ENCODE results near the gene EIF3I. TPM values are rescaled to one million over a fixed set of nuclear protein-coding genes. Genes with fewer than 3 reads are reported as not detected.
A peak's percentile ranks its signal among the peaks of the same experiment; 100 is the strongest.

EIF3I gene
- total RNA-seq, 1 donor from 2014 or later: 131 TPM

GRCh38 chr1:32223683-32224082 lies 1.5 kb downstream of the EIF3I start:
- peaks cover 23% of the 10 kb centered on the region for H3K36me3 Mint-ChIP-seq (ENCODE audit: low read depth)
- H3K9me3 Mint-ChIP-seq (ENCODE audit: low read depth): no peaks in the 10 kb centered on the region
- DNase-seq (ENCODE audit: low spot score): no peak
- H3K27ac Mint-ChIP-seq (ENCODE audit: unreplicated experiment): peak overlapping the region; percentile 33
- H3K4me1 Mint-ChIP-seq (ENCODE audit: low read depth): peaks cover 34% of the 10 kb centered on the region
- no peak for TF ChIP-seq CTCF (IDR thresholded peaks at IDR 0.05)
- H3K27me3 Mint-ChIP-seq (ENCODE audit: low read depth): no peaks in the 10 kb centered on the region
- H3K4me3 Mint-ChIP-seq (ENCODE audit: unreplicated experiment): peak overlapping the region; percentile 95

GRCh38 chr1:32224285-32224684 lies 2.1 kb downstream of the EIF3I start:
- no peaks in the 10 kb centered on the region for H3K27me3 Mint-ChIP-seq (ENCODE audit: low read depth)
- H3K27ac Mint-ChIP-seq (ENCODE audit: unreplicated experiment): peak overlapping the region; percentile 33
- peaks cover 28% of the 10 kb centered on the region for H3K36me3 Mint-ChIP-seq (ENCODE audit: low read depth)
- TF ChIP-seq CTCF (IDR thresholded peaks at IDR 0.05): no peak
- peak overlapping the region; percentile 15 for H3K4me3 Mint-ChIP-seq (ENCODE audit: unreplicated experiment)
- H3K4me1 Mint-ChIP-seq (ENCODE audit: low read depth): peaks cover 34% of the 10 kb centered on the region
- no peak for DNase-seq (ENCODE audit: low spot score)
- H3K9me3 Mint-ChIP-seq (ENCODE audit: low read depth): no peaks in the 10 kb centered on the region

DNA sequence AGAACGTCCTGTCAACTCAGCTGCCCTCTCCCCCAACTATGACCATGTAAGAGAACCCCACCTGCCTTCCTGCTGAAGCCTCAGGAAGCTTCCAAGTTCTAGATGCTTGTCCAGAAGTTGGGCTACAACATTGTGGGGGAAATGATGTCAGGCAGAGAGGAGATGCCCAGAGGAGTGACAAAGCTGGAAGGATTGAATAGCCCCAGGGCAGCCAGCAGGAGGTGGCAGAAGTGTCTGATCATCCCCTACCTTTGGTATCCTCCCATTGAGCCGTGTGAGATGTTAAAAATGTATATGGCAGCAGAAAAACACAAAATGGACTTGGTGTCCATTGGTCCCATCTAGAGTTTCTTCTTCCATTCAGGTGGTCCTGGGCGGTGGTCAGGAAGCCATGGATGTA lies 6.6 kb downstream of the EIF3I start:
- peak overlapping the region; percentile 22 for H3K27ac Mint-ChIP-seq (ENCODE audit: unreplicated experiment)
- no peaks in the 10 kb centered on the region for H3K27me3 Mint-ChIP-seq (ENCODE audit: low read depth)

DNA sequence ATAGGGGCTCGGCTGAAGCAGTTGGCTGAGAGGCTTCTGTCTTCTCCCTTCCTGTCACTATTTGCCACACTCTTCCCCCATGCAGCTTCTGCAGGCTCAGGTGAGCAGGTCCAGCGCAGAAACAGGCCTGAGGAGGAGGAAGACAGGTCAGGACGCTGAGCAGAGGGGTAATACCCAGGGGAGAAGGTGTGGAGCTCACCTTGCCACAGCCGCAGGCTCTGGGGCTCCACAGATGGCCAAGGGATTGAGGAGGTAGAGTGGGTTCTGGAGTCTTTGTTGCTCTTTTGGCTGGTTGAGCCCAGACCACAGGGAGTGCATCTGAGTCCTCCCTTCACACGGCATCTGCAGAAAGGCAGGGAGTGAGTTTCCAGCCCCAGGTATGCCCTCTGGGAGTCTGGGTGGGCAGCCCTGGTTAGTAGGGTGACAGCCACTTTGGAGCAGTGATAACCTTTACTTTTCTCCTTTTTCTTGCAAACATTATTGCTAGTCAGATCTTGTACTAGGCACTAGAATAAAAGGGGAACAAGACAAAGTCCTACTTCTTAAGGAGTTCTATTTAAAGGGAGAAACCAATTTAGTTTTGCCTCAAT lies 9.7 kb downstream of the EIF3I start:
- no peak for DNase-seq (ENCODE audit: low spot score)
- H3K4me1 Mint-ChIP-seq (ENCODE audit: low read depth): peaks cover 8% of the 10 kb centered on the region
- H3K9me3 Mint-ChIP-seq (ENCODE audit: low read depth): no peaks in the 10 kb centered on the region
- peaks cover 26% of the 10 kb centered on the region for H3K36me3 Mint-ChIP-seq (ENCODE audit: low read depth)
- H3K4me3 Mint-ChIP-seq (ENCODE audit: unreplicated experiment): no peak overlapping the region
- H3K27ac Mint-ChIP-seq (ENCODE audit: unreplicated experiment): no peak overlapping the region
- H3K27me3 Mint-ChIP-seq (ENCODE audit: low read depth): no peaks in the 10 kb centered on the region
- TF ChIP-seq CTCF (IDR thresholded peaks at IDR 0.05): no peak

More for the DNA sequence above, 6.6 kb downstream of the EIF3I start:
- TF ChIP-seq CTCF (IDR thresholded peaks at IDR 0.05): no peak
- DNase-seq (ENCODE audit: low spot score): no peak
- no peaks in the 10 kb centered on the region for H3K9me3 Mint-ChIP-seq (ENCODE audit: low read depth)
- H3K36me3 Mint-ChIP-seq (ENCODE audit: low read depth): peaks cover 36% of the 10 kb centered on the region
- no peak overlapping the region for H3K4me3 Mint-ChIP-seq (ENCODE audit: unreplicated experiment)
- peaks cover 5% of the 10 kb centered on the region for H3K4me1 Mint-ChIP-seq (ENCODE audit: low read depth)

- peaks cover 8% of the 10 kb centered on the region for H3K4me1 Mint-ChIP-seq (ENCODE audit: low read depth)
- no peak overlapping the region for H3K4me3 Mint-ChIP-seq (ENCODE audit: unreplicated experiment)
- no peak for DNase-seq (ENCODE audit: low spot score)
- no peak for TF ChIP-seq CTCF (IDR thresholded peaks at IDR 0.05)
- no peaks in the 10 kb centered on the region for H3K27me3 Mint-ChIP-seq (ENCODE audit: low read depth)
- peak overlapping the region; percentile 66 for H3K27ac Mint-ChIP-seq (ENCODE audit: unreplicated experiment)
- no peaks in the 10 kb centered on the region for H3K9me3 Mint-ChIP-seq (ENCODE audit: low read depth)
- H3K36me3 Mint-ChIP-seq (ENCODE audit: low read depth): peaks cover 21% of the 10 kb centered on the region
These were observed 10.5 kb downstream of the EIF3I start for GRCh38 chr1:32232558-32233304.
